Omental fat pad (tissue), 4 donors: ENCODE data around the gene FHL3. TPM values are rescaled to one million over a fixed set of nuclear protein-coding genes. Genes with fewer than 3 reads are reported as not detected.

Source experiments
- ATAC-seq: fragments of 150-250 bp; one replicate; pipeline ENCODE4 v1.9.1; 2016; ENCODE audit warnings: mild to moderate bottlenecking, moderate library complexity; ENCODE audit not compliant: low FRiP score
- DNase-seq: peaks from one replicate; pipeline ENCODE4 v3.0.0-alpha.2; 2019; ENCODE audit warnings: low spot score
- CTCF ChIP-seq, 3 donors: fragments of 450-650 bp; IDR thresholded peaks; one replicate each; pipeline ENCODE4 v1.5.1; 2016 to 2017; ENCODE audit warnings: antibody characterized with exemption in 3 of 3, mild to moderate bottlenecking in 3 of 3, moderate library complexity in 2 of 3
- total RNA-seq, 4 donors: library from RNA; depleted of rRNA; stranded (reverse); fragments of >200 nt; gene quantifications; one replicate each; pipeline ENCODE4 v1.1.0, GENCODE V29; 2016

The FHL3 gene
- total RNA-seq, 4 donors from 2014 or later = 9.2 to 27.6 (median 16.4) TPM

- ATAC-seq (no peak), DNase-seq (no peak)
- TF ChIP-seq CTCF (IDR thresholded peaks at IDR 0.05) = no peak
Measured at GRCh38 chr1:38009088-38009840, 4.0 kb upstream of the FHL3 start.

- no peak for DNase-seq
- TF ChIP-seq CTCF (IDR thresholded peaks at IDR 0.05) = no peak
- no peak for ATAC-seq
Measured at GRCh38 chr1:38006008-38006828, 904 bp upstream of the FHL3 start.

- ATAC-seq = no peak
Measured at GRCh38 chr1:38004284-38005108, 818 bp downstream of the FHL3 start.

GRCh38 chr1:38003261-38004250, 1.8 kb downstream of the FHL3 start:
- no peak for TF ChIP-seq CTCF (IDR thresholded peaks at IDR 0.05)
- ATAC-seq = no peak
- DNase-seq = no peak

More at GRCh38 chr1:38004284-38005108, 818 bp downstream of the FHL3 start:
- no peak for TF ChIP-seq CTCF (IDR thresholded peaks at IDR 0.05)
- DNase-seq = no peak

GRCh38 chr1:38000529-38001455, 4.5 kb downstream of the FHL3 start:
- TF ChIP-seq CTCF (IDR thresholded peaks at IDR 0.05) = no peak
- ATAC-seq (no peak), DNase-seq (no peak)
